ENCODE measurements around the gene TEX35.

Gene TEX35

GRCh38 chr1:178528228-178528952 is 15.5 kb downstream of the TEX35 start:
- no peak for FAIRE-seq
- DNase-seq (ENCODE audit: insufficient read length, low spot score): no peak
- TF ChIP-seq POLR2AphosphoS5 (IDR thresholded peaks at IDR 0.05; ENCODE audit: low read depth, low read length) (no peak), SPI1 (IDR thresholded peaks at IDR 0.05; ENCODE audit: low read depth, low read length) (no peak), TAF1 (IDR thresholded peaks at IDR 0.05; ENCODE audit: low read depth, low read length) (no peak), POU2F2 (IDR thresholded peaks at IDR 0.05; ENCODE audit: low read depth, low read length) (no peak), PAX5 (IDR thresholded peaks at IDR 0.05; ENCODE audit: insufficient read depth, low read length, severe bottlenecking) (no peak), POLR2A (IDR thresholded peaks at IDR 0.05; ENCODE audit: low read depth, low read length) (no peak)

- TF ChIP-seq POLR2A (IDR thresholded peaks at IDR 0.05; ENCODE audit: low read depth, low read length) (no peak), PAX5 (IDR thresholded peaks at IDR 0.05; ENCODE audit: insufficient read depth, low read length, severe bottlenecking) (no peak)
- DNase-seq (ENCODE audit: insufficient read length, low spot score) (no peak), FAIRE-seq (no peak)
These were observed 16.0 kb downstream of the TEX35 start for GRCh38 chr1:178528953-178529335.

GRCh38 chr1:178529364-178530036 is 16.6 kb downstream of the TEX35 start:
- FAIRE-seq: no peak

GRCh38 chr1:178530037-178530402 is 17.1 kb downstream of the TEX35 start:
- FAIRE-seq: no peak
- TF ChIP-seq TAF1 (IDR thresholded peaks at IDR 0.05; ENCODE audit: low read depth, low read length) (no peak), POLR2AphosphoS5 (IDR thresholded peaks at IDR 0.05; ENCODE audit: low read depth, low read length) (no peak), POU2F2 (IDR thresholded peaks at IDR 0.05; ENCODE audit: low read depth, low read length) (no peak), POLR2A (IDR thresholded peaks at IDR 0.05; ENCODE audit: low read depth, low read length) (no peak), PAX5 (IDR thresholded peaks at IDR 0.05; ENCODE audit: insufficient read depth, low read length, severe bottlenecking) (no peak), SPI1 (IDR thresholded peaks at IDR 0.05; ENCODE audit: low read depth, low read length) (no peak)
- DNase-seq (ENCODE audit: insufficient read length, low spot score): no peak

More at GRCh38 chr1:178529364-178530036, 16.6 kb downstream of the TEX35 start:
- no peak for DNase-seq (ENCODE audit: insufficient read length, low spot score)
- no peak for TF ChIP-seq SPI1 (IDR thresholded peaks at IDR 0.05; ENCODE audit: low read depth, low read length)
- no peak for TF ChIP-seq POLR2A (IDR thresholded peaks at IDR 0.05; ENCODE audit: low read depth, low read length)
- no peak for TF ChIP-seq PAX5 (IDR thresholded peaks at IDR 0.05; ENCODE audit: insufficient read depth, low read length, severe bottlenecking)
- TF ChIP-seq TAF1 (IDR thresholded peaks at IDR 0.05; ENCODE audit: low read depth, low read length): no peak
- no peak for TF ChIP-seq POU2F2 (IDR thresholded peaks at IDR 0.05; ENCODE audit: low read depth, low read length)
- TF ChIP-seq POLR2AphosphoS5 (IDR thresholded peaks at IDR 0.05; ENCODE audit: low read depth, low read length): no peak

- TF ChIP-seq PAX5 (IDR thresholded peaks at IDR 0.05; ENCODE audit: insufficient read depth, low read length, severe bottlenecking) (no peak), POU2F2 (IDR thresholded peaks at IDR 0.05; ENCODE audit: low read depth, low read length) (no peak), POLR2AphosphoS5 (IDR thresholded peaks at IDR 0.05; ENCODE audit: low read depth, low read length) (no peak), SPI1 (IDR thresholded peaks at IDR 0.05; ENCODE audit: low read depth, low read length) (no peak), TAF1 (IDR thresholded peaks at IDR 0.05; ENCODE audit: low read depth, low read length) (no peak), POLR2A (IDR thresholded peaks at IDR 0.05; ENCODE audit: low read depth, low read length) (no peak)
These were observed 17.6 kb downstream of the TEX35 start for GRCh38 chr1:178530502-178530901.

GRCh38 chr1:178531887-178532286 is 19.0 kb downstream of the TEX35 start:
- FAIRE-seq (no peak), DNase-seq (ENCODE audit: insufficient read length, low spot score) (no peak)
- TF ChIP-seq TAF1 (IDR thresholded peaks at IDR 0.05; ENCODE audit: low read depth, low read length): no peak
- no peak for TF ChIP-seq PAX5 (IDR thresholded peaks at IDR 0.05; ENCODE audit: insufficient read depth, low read length, severe bottlenecking)
- no peak for TF ChIP-seq POLR2AphosphoS5 (IDR thresholded peaks at IDR 0.05; ENCODE audit: low read depth, low read length)
- TF ChIP-seq POU2F2 (IDR thresholded peaks at IDR 0.05; ENCODE audit: low read depth, low read length): no peak
- no peak for TF ChIP-seq POLR2A (IDR thresholded peaks at IDR 0.05; ENCODE audit: low read depth, low read length)
- no peak for TF ChIP-seq SPI1 (IDR thresholded peaks at IDR 0.05; ENCODE audit: low read depth, low read length)

More at GRCh38 chr1:178530502-178530901, 17.6 kb downstream of the TEX35 start:
- FAIRE-seq: no peak
- DNase-seq (ENCODE audit: insufficient read length, low spot score): no peak

GRCh38 chr1:178532392-178532791 is 19.5 kb downstream of the TEX35 start:
- no peak for TF ChIP-seq PAX5 (IDR thresholded peaks at IDR 0.05; ENCODE audit: insufficient read depth, low read length, severe bottlenecking)
- no peak for TF ChIP-seq POU2F2 (IDR thresholded peaks at IDR 0.05; ENCODE audit: low read depth, low read length)
- no peak for TF ChIP-seq SPI1 (IDR thresholded peaks at IDR 0.05; ENCODE audit: low read depth, low read length)
- no peak for TF ChIP-seq POLR2A (IDR thresholded peaks at IDR 0.05; ENCODE audit: low read depth, low read length)
- TF ChIP-seq POLR2AphosphoS5 (IDR thresholded peaks at IDR 0.05; ENCODE audit: low read depth, low read length): no peak
- no peak for TF ChIP-seq TAF1 (IDR thresholded peaks at IDR 0.05; ENCODE audit: low read depth, low read length)
- DNase-seq (ENCODE audit: insufficient read length, low spot score) (peak; percentile 77), FAIRE-seq (peak; percentile 88)

GRCh38 chr1:178533121-178533946 is 20.4 kb downstream of the TEX35 start:
- FAIRE-seq (no peak), DNase-seq (ENCODE audit: insufficient read length, low spot score) (no peak)
- no peak for TF ChIP-seq POU2F2 (IDR thresholded peaks at IDR 0.05; ENCODE audit: low read depth, low read length)
- TF ChIP-seq TAF1 (IDR thresholded peaks at IDR 0.05; ENCODE audit: low read depth, low read length): no peak
- no peak for TF ChIP-seq POLR2AphosphoS5 (IDR thresholded peaks at IDR 0.05; ENCODE audit: low read depth, low read length)
- no peak for TF ChIP-seq SPI1 (IDR thresholded peaks at IDR 0.05; ENCODE audit: low read depth, low read length)
- no peak for TF ChIP-seq PAX5 (IDR thresholded peaks at IDR 0.05; ENCODE audit: insufficient read depth, low read length, severe bottlenecking)
- no peak for TF ChIP-seq POLR2A (IDR thresholded peaks at IDR 0.05; ENCODE audit: low read depth, low read length)

Measured in GM12891 (cell line).